ENCODE results near the gene C1QTNF5.

GRCh38 chr11:119295178-119295577 lies 45.5 kb downstream of the C1QTNF5 start:
- no peak for TF ChIP-seq CTCF (IDR thresholded peaks at IDR 0.05; ENCODE audit: poor library complexity)
- no peak for TF ChIP-seq EZH2 (IDR thresholded peaks at IDR 0.05; ENCODE audit: borderline replicate concordance)
- TF ChIP-seq EZH2phosphoT487 (IDR thresholded peaks at IDR 0.05; ENCODE audit: low read depth, severe bottlenecking, unreplicated experiment) = no peak

All from hepatocyte (in vitro differentiated cells).